ENCODE measurements around the gene ANKRD24.
"Not testable (repeated sequence)": the region's sequence is repeated elsewhere in the genome, so short reads cannot be mapped to it uniquely, and the experiment has no call there.

The ANKRD24 gene

GRCh38 chr19:4182084-4182810, at the start of gene ANKRD24, which contains the start of gene SIRT6:
ANKRD24 (plus strand) TSS chr19:4182689; CDS start chr19:4186426, 3,737 bp downstream.
SIRT6 (minus strand) TSS chr19:4182563; CDS start chr19:4182539, 24 bp downstream.
- DNase-seq (ENCODE audit: low read depth, low spot score), result peak; percentile 83

GRCh38 chr19:4134351-4134750, 48.1 kb upstream of the ANKRD24 start:
- DNase-seq (ENCODE audit: low read depth, low spot score), result no peak

GRCh38 chr19:4135386-4135785, 47.1 kb upstream of the ANKRD24 start:
- not testable (repeated sequence) for DNase-seq (ENCODE audit: low read depth, low spot score)

GRCh38 chr19:4136680-4137088, 45.8 kb upstream of the ANKRD24 start:
- no peak for DNase-seq (ENCODE audit: low read depth, low spot score)

- no peak for DNase-seq (ENCODE audit: low read depth, low spot score)
Observed at GRCh38 chr19:4138445-4138844, 44.0 kb upstream of the ANKRD24 start.

GRCh38 chr19:4139614-4140236, 42.8 kb upstream of the ANKRD24 start:
- no peak for DNase-seq (ENCODE audit: low read depth, low spot score)

- no peak for DNase-seq (ENCODE audit: low read depth, low spot score)
Observed at GRCh38 chr19:4140237-4140711, 42.2 kb upstream of the ANKRD24 start.

GRCh38 chr19:4142916-4143315, 39.6 kb upstream of the ANKRD24 start:
- DNase-seq (ENCODE audit: low read depth, low spot score), result not testable (repeated sequence)

GRCh38 chr19:4144666-4145249, 37.7 kb upstream of the ANKRD24 start:
- no peak for DNase-seq (ENCODE audit: low read depth, low spot score)

GRCh38 chr19:4149518-4150288, 32.8 kb upstream of the ANKRD24 start:
- DNase-seq (ENCODE audit: low read depth, low spot score), result no peak

- DNase-seq (ENCODE audit: low read depth, low spot score), result no peak
Observed at GRCh38 chr19:4151623-4152022, 30.9 kb upstream of the ANKRD24 start.

- DNase-seq (ENCODE audit: low read depth, low spot score), result no peak
Observed at GRCh38 chr19:4152241-4152998, 30.1 kb upstream of the ANKRD24 start.

- no peak for DNase-seq (ENCODE audit: low read depth, low spot score)
Observed at GRCh38 chr19:4154571-4155312, 27.7 kb upstream of the ANKRD24 start.

- DNase-seq (ENCODE audit: low read depth, low spot score), result no peak
Observed at GRCh38 chr19:4157164-4157563, 25.3 kb upstream of the ANKRD24 start.

GRCh38 chr19:4157971-4158370, 24.5 kb upstream of the ANKRD24 start:
- not testable (repeated sequence) for DNase-seq (ENCODE audit: low read depth, low spot score)

- DNase-seq (ENCODE audit: low read depth, low spot score), result no peak
Observed at GRCh38 chr19:4161415-4162077, 20.9 kb upstream of the ANKRD24 start.

GRCh38 chr19:4164262-4164661, 18.2 kb upstream of the ANKRD24 start:
- DNase-seq (ENCODE audit: low read depth, low spot score), result no peak

- DNase-seq (ENCODE audit: low read depth, low spot score), result no peak
Observed at GRCh38 chr19:4171676-4172075, 10.8 kb upstream of the ANKRD24 start.

- DNase-seq (ENCODE audit: low read depth, low spot score), result no peak
Observed at GRCh38 chr19:4172861-4173473, 9.5 kb upstream of the ANKRD24 start.
